NCI-H1092 (cell line): ENCODE results near the gene SEMA3A.
"Not testable (repeated sequence)": the region's sequence is repeated elsewhere in the genome, so short reads cannot be mapped to it uniquely, and the experiment has no call there.

ENCODE experiments used
- DNase-seq: peaks from one replicate; lab custom pipeline; 2025; lab: John Stamatoyannopoulos, UW

SEMA3A gene

DNA sequence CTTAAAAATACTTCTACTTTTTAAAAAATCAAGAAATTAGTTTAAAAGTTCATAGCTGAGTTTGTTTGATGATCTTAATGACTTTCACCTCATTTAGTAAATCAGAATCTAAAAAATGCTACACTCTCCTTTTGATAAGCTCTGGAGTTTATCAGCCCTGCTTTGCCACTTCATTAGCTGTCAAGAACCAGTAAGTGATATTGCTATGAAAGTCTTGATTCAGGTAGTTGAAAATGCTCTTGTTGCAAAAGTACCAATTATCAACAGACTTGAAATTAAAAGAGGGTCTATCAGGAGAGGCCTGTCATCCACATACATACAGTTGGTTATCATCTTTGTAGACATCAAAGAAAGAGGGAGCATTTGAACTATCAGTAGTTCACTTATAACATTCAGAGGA is 41.6 kb downstream of the SEMA3A start:
- no peak for DNase-seq

DNA sequence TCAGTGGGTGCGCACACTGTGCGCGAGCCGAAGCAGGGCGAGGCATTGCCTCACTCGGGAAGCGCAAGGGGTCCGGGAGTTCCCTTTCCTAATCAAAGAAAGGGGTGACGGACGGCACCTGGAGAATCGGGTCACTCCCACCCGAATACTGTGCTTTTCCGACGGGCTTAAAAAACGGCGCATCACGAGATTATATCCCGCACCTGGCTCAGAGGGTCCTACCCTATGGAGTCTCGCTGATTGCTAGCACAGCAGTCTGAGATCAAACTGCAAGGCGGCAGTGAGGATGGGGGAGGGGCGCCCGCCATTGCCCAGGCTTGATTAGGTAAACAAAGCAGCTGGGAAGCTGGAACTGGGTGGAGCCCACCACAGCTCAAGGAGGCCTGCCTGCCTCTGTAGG is 44.2 kb downstream of the SEMA3A start:
- DNase-seq, result not testable (repeated sequence)

DNA sequence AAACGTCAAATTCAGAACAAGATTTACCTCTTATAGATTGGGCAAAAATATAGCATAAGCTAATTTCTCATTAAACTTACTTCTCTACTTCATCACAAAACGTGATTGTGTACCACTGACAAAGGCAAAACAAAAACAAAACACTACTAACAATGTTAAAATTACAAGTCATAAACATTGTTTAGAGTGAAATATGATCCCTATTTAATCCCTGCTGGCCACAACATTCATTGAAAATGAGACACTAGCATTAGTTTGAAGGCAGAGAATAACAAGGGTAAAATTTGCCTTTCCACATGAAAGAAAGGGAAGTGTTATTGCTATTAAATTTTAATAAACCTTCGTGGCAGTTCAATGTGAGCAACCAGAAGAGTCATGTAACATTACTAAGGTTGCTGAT is 45.0 kb downstream of the SEMA3A start:
- DNase-seq, result no peak

DNA sequence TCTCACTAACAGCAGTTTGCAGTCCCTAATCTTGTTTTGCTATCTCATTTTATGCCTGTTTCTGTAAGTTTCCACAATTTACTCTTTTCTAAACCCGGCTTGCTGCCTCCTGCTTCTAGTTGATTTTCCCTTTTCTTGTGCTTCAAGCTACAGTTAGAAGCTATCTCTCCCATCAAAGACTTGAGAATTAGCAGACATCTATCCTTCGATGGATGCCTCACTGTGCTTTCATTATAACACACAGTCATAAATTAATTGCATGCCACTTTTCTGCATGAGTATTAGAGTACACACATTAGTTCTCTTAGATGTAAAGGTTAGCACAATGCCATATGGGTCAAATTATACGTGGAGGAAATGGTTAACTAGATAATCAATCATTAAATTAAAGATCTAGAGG is 48.7 kb downstream of the SEMA3A start:
- DNase-seq, result no peak

DNA sequence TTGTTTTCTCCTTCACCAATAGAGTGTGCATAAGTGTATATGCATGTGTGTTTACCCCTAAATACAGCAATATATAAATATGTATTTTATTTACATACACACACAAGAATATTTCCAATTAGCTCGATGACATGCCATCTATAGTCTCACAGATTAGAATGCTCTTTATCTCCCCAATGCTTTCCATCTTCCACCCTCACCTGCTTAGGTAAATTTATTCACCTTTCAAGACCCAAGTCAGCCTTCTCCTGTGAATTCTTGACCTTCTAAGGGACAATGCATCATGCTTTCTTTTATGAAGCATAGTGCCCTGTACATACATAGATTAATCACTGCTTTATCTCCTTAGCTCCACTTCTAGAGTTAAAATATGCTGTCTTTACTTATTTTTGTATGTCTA is 49.7 kb downstream of the SEMA3A start:
- DNase-seq, result no peak

DNA sequence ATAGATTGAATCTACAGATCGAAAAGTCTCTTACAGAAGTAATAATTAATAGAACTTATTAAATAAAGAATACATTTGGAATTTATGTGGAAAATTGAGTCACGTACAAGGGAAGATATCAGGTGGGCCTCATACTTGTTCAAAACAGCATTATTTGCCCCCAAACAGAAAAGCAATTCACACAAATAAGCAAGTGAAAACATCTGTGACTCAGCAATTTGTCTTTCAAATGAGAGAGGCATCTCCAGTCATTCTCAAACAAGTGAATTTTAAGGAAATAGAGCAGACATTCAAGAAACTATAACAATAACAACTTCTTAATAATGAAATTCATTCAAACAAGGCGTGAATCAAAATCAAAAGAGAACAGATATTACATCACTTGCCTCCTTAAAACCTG is 50.1 kb downstream of the SEMA3A start:
- no peak for DNase-seq

DNA sequence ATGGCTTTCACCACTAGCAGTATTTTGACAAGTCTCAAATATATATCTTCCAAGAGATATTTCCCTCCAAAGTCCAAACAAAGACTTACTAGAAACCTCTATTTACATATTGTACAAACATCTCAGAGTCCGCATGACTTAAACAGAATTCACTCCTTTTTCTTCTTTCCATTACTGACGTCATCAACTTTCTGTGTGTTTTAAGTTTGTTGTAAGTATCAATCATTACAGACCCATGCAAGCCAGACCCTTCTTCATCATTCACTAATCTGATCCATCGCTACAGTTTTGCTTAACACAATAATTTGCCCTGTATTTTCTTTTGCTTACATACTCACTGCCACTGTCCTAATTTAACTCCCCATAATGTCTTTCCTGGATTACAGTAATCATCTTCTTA is 51.9 kb downstream of the SEMA3A start:
- DNase-seq, result no peak

DNA sequence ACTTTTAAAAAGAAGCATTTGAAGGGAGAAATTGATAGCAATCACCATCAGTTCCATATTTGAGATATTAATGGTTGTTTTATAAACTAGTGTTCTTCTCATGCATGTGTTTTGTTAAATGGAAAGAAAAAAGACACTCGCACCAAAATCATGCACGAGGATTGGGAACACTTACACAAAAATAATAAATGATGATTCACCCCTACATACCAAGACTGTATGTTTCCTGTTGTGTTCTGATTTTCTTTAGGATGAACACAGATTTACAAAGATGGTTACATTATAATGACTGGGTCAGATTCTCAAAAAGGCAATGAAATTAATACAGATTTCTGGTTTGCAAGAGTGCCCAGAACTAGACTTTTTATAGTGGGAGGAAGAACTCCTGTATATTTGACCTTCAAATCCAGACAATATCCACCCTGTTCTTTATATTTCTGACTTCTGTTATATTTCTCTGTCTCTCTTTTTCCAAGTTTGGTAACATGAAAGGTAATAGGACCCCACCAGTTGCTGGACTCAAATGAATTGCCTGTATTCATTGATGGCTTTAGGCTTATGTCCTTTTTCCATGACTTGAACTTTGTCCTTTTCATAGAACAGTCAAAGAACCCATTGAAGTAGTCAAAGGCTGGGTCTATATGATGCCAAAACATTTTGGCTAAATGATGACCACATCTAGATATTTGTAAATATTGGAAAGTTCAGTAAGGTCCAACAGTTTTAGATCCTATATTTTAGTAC is 54.4 kb downstream of the SEMA3A start:
- no peak for DNase-seq

DNA sequence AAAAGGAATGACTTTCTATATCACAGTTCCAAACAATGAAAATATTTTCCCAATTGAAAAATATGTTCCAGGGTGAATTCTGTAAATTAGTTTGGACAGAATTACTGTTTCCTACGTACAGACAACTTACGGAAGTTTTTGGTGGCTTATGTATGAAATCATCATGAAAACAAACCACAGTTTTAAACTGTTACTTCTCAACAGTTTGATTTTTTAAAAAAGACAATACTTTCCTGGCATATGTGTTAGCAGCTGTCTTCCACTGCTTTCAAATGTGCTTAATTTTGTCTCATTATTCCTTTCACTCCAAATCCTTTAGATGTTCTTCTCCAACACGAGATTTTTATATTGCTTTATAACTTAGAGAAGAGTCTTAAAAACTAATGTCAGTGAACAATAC is 56.2 kb downstream of the SEMA3A start:
- no peak for DNase-seq

DNA sequence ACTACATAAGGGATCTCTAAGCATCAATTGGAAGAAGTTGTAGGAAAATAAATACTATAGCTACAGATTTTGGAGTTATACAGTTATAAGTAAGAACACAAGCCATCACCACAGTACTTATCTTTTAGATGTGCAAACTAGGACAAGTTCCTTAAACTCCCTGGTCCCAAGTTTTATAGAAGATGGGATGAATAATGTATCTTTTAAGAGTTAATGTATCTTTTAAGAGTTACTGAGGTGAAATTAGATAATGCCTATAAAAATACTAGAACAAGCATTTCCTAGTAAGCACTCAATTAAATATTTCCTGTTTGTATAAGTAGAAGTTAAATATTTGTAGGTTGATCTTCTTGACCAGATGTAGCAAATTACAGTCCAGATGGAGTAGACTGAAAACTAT is 56.8 kb downstream of the SEMA3A start:
- DNase-seq, result no peak

DNA sequence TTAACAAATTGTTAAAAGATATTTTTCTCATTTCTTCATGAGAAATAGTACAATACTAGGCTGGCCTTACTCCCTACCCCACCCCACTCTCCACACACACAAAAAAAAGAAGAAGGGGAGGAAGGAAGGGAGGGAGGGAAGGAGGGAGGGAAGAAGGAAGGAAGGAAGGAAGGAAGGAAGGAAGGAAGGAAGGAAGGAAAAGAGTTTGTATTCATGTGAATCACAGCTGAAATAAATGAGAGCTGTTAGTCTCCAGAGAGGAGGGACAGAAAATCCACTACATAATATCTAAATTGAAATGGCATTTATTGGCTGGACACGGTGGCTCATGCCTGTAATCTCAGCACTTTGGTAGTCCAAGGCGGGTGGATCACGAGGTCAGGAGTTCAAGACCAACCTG is 57.8 kb downstream of the SEMA3A start:
- no peak for DNase-seq

DNA sequence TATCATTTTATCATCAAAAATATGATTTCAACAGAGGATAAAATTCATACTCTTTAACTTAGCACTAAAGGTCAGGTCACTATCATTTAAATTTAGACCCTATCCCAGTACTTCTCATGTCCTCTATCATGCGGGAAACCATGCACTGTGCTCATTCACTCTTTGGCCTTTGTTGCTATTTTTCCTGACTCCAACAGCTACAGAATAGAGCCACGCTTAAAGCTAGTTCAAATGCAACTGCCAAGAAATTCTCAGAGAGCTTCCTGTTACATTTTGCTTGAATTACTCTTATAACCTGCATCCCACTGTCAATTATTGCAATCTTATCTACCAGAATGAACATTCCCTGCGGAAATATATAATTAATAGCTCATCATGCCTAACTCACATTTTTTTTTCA is 58.3 kb downstream of the SEMA3A start:
- DNase-seq, result no peak

DNA sequence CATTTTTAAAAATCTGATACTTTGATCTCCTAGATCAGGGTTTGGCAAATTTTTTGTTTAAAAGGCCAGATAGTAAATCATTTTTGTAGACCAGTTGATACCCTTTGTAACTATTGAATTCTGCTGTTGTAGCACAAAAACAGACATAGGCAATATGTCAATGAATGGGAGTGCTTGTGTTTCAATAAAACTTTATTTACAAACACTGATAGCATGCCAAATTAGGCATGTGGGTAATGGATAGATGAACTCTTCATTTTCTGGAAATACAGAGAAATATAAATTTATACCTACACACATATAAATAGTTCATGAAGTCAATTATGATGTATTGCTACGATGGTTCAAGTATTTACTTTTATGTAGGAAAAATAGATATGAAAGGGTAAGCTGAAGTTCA is 60.4 kb downstream of the SEMA3A start:
- DNase-seq, result no peak

DNA sequence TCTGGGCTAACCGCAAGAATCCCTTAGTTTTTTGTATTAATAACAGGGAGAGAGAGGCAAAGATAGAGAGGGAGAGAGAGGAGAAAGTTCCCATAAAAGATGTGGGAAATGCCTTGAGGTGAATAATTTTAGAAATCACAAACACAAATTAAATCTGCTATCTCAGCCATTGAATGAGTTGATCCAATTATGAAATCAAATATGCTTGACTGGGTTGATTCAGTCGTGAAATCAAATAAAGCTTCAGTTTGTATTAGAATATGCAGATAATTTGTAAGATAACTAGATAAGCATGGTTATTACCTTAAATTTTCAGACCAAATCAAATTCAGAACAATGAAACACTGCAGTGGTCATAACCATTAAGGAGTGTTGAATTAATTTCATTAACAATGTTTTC is 68.9 kb downstream of the SEMA3A start:
- DNase-seq, result no peak

DNA sequence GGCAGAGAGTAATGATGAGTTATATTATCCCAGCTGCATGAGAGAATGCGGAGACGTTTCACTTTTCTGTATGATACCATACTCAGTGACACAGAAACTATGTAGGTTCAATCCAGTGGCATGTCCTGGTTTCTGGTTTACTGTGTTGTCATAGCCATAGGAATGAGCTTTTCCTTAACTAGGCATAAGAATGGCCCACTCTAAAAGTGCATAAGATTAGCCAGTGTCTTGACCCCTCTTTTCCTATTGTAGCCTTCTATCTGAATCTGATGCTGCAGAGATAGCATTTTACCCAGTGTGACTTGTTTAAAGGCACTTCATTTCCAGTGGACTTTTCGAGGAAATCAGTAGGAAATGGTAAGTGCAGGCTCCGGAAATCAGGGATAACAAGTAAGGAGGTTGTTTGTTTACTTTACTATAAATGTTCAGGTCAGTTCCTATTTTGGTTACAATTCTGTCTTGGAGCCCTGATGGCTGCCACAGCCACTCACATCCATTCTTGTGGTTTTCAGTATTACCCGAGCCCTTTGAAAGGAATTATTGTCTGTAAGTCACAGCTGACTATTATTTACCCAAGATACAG is 70.5 kb downstream of the SEMA3A start:
- DNase-seq, result no peak

DNA sequence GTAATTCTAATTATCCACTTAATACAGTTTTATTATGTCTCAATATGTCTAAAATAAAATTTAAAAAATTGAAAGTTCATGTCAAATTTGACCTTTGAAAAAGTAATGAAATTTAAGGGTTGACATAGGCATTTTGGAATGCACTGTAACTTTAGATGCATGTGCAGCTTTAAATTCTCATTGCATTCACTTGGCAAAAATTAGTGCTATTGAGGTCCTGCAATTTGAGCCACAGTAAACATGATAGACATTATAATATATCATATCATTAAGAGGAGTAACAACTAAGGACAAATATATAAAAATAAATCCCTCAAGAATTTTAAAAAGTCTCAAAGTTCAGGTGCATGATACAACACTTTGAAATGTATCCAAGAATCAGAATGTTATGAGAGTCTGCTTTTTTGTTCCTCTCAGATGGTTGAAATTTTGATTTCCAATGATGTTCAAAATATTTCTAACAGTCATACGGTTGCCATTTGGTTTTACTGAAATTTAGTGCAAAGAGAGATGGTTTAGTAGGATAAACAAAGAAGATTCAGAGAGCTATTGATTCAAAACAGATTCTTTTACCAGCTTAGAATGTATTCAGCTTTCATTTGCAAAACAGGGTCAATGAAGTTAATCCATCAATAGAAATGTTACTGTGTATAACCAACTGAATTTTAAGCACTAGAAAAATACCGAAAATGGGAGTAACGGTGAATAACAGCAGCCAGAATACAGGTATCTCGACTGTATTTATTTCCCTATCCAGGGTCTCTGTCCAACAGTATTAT is 71.8 kb downstream of the SEMA3A start:
- DNase-seq, result no peak

DNA sequence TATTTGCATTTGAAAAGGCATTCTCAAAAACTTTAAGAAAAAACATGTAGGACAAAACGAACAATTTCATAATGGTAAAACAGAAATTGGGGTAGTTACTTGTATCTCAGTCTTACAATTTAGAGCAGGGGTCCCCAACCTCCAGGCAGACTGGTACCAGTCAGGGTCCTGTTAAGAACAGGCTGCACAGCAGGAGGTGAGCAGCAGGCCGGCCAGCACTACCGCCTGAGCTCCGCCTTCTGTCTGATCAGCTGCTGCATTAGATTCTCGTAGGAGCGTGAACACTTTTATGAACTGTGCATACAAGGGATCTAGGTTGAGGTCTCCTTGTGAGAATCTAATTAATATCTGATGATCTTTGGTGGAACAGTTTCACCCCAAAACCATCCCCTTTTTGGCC is 77.3 kb downstream of the SEMA3A start:
- DNase-seq, result no peak

DNA sequence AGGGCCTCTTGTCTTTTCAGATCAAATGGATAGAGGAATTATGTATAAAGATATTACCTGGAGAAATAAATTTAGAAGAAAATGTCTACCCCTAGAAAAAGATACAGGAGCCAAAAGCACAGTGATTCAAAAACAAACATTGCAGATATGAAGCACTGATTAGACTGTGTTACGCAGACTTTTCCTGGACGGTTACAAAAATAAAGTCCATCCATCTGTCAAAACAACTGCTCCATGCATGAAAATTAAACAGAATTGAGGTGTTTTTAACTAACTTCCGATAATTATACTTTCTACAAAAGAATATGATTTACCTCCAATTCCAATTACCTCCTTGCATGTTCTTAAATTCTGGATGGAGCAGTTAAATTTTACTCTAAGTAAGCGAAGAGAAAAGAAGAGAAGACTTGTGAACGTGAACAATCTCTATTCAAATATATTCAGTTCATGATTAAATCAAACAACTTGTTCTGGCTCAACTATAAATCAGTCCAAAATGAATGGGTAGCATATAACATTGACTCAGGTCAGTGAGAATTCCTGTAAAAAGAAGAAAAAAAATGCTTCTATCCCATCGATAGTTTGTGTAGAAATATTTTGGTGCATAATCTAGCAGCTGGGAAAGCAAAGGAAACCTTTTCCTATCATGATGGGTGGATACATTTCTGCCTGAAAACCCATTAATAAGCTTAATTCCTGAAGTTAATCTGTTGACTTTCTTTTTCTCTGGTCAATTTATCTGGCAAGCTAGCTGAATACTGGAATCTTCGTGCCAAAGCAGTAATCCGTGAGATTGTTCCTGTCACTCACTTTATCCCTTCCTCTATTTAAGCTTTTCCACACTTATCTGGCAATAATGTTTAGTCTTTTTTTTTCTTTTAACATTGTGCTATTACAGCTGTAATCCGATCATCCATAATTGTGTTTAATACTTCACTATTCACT is 80.4 kb downstream of the SEMA3A start:
- DNase-seq, result no peak

DNA sequence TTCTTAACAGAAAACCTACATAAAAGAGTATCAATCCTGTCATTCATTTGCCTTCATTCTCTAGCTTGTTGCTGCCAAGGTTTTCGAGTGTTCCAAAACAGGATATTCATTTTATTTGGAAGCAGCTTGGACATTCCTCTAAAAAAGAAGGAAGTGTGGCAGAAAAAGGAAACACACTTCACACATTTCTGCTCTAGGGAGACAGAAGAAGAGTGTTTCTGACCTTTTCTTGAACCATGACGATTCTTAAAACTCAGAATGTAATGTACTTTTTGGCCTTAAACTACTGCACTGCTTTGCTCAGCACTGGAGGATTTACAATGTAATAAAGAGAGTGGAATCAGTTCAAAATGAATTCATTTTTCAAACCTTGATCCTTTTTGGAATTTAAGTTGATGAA is 81.3 kb downstream of the SEMA3A start:
- DNase-seq, result no peak

DNA sequence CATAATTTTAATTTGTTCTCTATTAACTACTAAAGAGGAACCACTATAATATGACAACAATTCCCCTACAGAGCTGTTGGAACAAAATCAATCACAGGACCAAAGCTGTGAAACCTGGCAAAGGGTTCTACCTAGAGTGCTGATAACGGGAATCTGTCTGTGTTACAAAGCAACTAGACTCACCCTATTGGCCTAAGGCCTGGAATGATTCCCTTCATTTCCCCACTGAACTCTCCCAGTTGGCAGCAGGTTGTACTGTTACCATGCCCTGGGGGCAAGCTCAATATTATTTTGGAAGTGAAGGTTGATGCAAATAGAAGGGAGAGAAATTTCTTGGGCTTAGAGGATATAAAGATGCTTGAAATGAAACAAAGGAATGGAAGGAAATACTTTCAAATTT is 81.8 kb downstream of the SEMA3A start:
- no peak for DNase-seq

DNA sequence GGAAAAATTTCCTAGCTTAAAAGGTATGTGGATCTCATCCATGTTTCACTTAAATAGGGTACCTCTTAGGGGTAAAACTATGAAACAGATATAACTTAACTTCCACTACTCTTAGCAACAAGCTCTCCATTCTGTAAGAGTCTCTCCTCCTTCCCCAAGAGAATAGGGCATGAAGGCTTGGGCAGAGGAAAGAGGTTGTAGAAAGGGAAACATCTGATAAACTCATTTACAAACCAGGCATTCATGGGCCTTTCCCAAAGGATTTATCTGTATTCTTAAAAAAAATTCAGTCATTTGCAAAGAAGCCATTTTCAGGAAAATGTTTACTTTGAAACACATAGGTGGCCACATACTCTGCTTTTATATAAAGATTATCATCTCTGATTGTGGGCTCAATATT is 82.7 kb downstream of the SEMA3A start:
- DNase-seq, result no peak

DNA sequence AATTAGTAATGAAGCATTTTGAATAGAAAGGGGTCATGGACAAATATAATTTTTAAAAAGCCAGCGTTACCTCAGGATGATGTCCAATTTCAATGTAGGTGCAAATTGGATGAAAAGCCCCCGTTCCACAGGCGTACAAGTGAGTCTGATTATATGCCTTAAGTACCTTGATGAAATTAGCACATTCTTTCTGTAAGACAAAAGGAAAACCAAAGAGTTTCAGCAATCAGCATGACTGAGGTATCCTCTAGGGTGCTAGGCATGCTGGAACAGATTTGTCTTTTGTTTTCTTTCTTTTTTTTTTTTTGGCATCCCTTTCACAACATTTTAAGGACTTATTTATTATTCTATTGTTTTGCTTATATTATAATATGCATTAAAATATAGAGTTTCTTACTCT is 84.2 kb downstream of the SEMA3A start:
- no peak for DNase-seq
